GM06990 (cell line): ENCODE results near the gene APOC3.

Experiments
- DNase-seq: peaks from one replicate; pipeline ENCODE4 v3.0.0-alpha.2; 2011; ENCODE audit not compliant: insufficient read length; ENCODE audit errors: extremely low read depth
- H3K27me3 ChIP-seq: replicated peaks from 2 replicates; pipeline ENCODE4 v1.6.0; 2011; ENCODE audit warnings: low read length; ENCODE audit not compliant: control insufficient read depth, insufficient read depth
- H3K36me3 ChIP-seq: 2 replicates; pipeline ENCODE4 v1.5.1; 2011; ENCODE audit warnings: low read length; ENCODE audit not compliant: control insufficient read depth, insufficient read depth
- H3K4me3 ChIP-seq: replicated peaks from 2 replicates; pipeline ENCODE4 v1.5.1; 2011; ENCODE audit warnings: low read depth, mild to moderate bottlenecking, control low read depth, low read length
- TF ChIP-seq, protein P1 (sequence below): IDR thresholded peaks from 2 replicates; pipeline ENCODE4 v1.5.1; 2011; ENCODE audit warnings: low read length, control low read depth, mild to moderate bottlenecking, inconsistent platforms; ENCODE audit not compliant: insufficient read depth, poor library complexity, severe bottlenecking

APOC3 gene

DNA sequence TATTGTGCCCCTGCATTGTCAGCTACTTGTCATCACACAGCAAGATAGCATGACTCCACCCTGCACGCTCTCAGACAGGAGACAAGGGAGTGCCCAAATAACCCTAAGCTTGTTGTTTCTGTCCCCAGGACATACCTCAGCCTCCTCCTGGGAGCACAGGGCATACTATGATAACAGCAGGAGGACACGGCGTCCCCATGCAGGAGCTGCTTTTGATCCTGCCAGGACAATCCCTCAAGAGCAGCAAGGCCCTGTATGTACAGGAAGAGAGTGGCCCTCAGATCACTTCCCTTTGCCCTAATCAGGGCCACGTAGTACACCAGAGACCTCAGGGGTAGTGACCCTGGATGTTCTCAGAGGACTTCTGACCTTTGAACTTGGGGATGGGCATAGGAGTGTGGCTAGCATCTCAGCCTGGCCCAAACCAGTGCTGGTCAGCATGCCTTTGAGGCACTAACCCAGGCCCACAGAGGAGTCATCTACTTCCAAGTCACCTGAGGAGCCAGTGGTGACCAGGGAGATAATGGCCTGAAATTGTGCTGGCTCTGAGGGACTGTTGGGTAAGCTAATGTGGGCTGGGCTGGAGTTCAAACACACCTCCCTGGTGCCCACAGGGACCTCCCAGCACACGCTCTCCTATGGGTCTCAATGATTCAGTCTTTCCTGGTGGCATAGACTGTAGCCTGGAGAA, 15.8 kb upstream of the APOC3 start:
- no peaks in the 10 kb centered on the region for H3K36me3 ChIP-seq
- TF ChIP-seq, protein P1, sequence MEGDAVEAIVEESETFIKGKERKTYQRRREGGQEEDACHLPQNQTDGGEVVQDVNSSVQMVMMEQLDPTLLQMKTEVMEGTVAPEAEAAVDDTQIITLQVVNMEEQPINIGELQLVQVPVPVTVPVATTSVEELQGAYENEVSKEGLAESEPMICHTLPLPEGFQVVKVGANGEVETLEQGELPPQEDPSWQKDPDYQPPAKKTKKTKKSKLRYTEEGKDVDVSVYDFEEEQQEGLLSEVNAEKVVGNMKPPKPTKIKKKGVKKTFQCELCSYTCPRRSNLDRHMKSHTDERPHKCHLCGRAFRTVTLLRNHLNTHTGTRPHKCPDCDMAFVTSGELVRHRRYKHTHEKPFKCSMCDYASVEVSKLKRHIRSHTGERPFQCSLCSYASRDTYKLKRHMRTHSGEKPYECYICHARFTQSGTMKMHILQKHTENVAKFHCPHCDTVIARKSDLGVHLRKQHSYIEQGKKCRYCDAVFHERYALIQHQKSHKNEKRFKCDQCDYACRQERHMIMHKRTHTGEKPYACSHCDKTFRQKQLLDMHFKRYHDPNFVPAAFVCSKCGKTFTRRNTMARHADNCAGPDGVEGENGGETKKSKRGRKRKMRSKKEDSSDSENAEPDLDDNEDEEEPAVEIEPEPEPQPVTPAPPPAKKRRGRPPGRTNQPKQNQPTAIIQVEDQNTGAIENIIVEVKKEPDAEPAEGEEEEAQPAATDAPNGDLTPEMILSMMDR: no peak
- no peak for DNase-seq

DNA sequence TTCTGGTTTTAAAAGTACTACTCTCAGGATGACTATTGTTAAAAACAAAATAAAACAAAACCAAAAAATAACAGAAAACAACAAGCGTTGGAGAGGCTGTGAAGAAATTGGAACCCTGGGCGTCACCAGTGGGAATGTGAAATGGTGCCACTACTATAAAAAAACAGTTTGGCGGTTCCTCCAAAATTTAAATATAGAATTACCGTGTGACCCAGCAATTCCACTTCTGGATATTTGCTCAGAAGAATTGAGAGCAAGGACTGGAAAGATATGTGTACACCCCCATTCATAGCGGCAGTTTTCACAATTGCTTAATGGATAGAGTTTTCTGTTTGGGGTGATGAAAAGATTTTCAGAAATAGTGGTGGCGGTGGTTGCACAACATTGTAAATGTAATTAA, 15.2 kb upstream of the APOC3 start:
- TF ChIP-seq, protein P1: no peak
- no peak for DNase-seq
- Histone ChIP-seq H3K4me3 (no peak overlapping the region), H3K27me3 (no peaks in the 10 kb centered on the region; the same call in 1 of the 2 replicates), H3K36me3 (no peaks in the 10 kb centered on the region)

More for the DNA sequence above, 15.8 kb upstream of the APOC3 start:
- Histone ChIP-seq H3K27me3 (no peaks in the 10 kb centered on the region; the same call in 1 of the 2 replicates), H3K4me3 (no peak overlapping the region)

DNA sequence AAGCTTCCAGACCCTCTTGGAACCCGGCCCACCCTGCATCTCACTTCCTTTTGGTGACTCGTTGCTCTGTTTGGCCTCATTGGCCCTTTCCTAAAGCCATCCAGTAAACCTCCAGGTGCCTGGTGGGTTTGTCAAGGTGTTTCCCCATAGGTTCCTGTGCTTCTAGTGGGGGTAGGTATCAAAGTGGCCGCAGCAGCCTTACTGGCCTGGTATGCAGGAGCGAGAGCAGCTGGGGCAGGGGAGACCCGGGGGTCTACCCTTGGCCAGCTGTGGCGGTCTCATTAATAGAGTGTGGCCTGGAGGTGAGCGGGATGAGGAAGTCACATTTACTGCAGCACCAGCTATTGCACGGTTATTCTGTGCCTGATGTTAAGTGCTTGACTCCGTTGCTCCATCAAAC, 10.7 kb upstream of the APOC3 start:
- Histone ChIP-seq H3K27me3 (no peaks in the 10 kb centered on the region; the same call in 1 of the 2 replicates), H3K36me3 (no peaks in the 10 kb centered on the region), H3K4me3 (no peak overlapping the region)
- DNase-seq: no peak
- TF ChIP-seq, protein P1: no peak

DNA sequence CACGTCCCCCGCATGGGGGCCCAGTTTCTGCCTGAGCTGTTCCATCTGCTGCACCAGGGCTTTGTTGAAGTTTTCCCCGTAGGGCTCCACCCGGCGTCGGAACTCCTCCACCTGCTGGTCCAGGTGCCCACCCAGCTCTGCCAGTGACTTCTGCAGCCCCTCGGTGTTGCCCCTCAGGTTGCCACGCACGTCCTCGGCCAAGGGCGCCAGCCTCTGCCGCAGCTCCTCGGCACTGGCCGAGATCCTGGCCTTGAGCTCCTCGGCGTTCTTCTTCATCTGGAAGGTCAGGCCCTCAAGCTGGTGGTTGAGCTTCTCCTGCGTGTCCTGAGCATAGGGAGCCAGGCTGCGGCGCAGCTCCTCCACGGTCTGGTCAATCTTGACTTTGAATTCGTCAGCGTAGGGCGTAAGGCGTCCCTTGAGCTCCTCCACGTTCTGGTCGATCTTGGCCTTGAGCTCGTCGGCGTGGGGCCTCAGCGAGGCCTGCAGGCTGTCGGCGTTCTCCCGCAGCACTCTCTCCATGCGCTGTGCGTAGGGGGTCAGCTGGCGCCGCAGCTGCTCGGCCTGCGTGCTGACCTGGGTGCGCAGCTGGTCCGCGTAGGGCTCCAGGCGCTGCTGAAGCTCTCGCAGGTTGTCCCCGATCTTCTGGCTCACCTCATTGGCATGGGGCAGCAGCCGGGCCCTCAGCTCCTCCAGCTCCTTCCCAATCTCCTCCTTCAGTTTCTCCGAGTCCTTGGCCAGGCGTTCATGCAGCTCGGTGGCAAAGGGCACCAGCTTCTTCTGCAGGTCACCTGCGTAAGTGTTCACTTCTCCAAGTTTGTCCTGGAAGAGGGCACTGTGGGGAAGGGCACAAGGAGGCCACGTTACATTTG, 8.4 kb upstream of the APOC3 start:
- no peak for DNase-seq
- TF ChIP-seq, protein P1: no peak
- Histone ChIP-seq H3K4me3 (no peak overlapping the region), H3K27me3 (no peaks in the 10 kb centered on the region; the same call in 1 of the 2 replicates), H3K36me3 (no peaks in the 10 kb centered on the region)

DNA sequence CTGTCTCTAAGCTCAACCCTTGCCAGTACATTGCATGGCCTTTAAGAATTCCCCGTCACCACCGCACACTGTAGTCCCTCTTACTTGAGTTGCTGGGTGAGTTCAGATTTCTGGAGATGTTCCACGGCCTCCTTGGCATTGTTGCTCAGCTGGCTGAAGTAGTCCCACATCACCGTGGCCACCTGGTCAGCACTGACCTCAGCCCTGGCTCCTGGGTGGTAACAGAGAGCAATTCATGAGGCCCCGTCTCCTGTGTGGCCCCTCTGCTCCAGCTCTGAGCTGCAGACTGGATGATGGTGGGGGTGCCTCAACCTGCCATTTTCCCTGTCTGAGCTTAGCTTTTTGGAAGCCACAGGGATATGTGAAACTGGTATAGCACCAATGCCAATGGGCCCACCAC, 7.1 kb upstream of the APOC3 start:
- TF ChIP-seq, protein P1: no peak
- H3K27me3 ChIP-seq: no peaks in the 10 kb centered on the region; the same call in 1 of the 2 replicates
- no peak for DNase-seq
- no peak overlapping the region for H3K4me3 ChIP-seq
- no peaks in the 10 kb centered on the region for H3K36me3 ChIP-seq
